Glomerular visceral epithelial cell (primary cell): ENCODE results near the gene NUDT9.

ENCODE experiments used
- DNase-seq: peaks from one replicate; pipeline ENCODE4 v3.0.0-alpha.2; 2016; ENCODE audit errors: extremely low spot score

NUDT9 gene

DNA sequence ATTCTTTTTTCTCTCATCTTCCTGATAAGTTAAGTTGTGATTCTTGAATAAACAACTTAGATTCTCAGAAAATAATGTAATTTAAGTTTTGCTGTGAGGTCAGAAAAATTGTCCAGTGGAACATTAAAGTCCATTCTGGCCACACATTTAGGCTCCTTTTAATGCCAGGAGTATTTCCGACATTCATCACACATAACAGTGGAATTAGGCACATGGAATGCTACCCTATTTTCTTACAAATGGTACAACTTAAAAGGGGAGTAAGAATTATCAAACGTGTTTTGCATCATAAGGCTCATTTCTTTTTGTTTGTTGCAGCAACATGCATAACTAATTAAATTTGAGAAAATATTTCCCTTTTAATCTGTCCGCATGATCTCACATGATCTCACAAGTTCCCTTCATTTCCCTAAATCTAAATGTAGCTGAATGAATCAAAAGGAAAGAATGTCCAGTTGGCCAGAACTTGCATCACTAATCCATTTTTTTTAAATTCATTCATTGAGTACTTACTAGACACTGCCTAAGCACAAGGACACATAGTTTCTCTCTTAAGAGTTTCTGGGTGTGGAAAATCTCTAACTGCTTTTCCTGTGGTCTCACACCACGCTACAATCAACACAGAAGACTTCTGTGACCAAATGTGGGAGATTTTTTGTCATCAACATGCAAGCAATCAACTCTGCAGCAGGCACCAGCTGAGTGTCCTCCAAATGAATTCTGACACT, 84.8 kb downstream of the NUDT9 start:
- DNase-seq: no peak
